Gastroesophageal sphincter (tissue), 4 donors: ENCODE data around the gene SPRR2E. TPM values are rescaled to one million over a fixed set of nuclear protein-coding genes. Genes with fewer than 3 reads are reported as not detected.
"Not testable (repeated sequence)": the region's sequence is repeated elsewhere in the genome, so short reads cannot be mapped to it uniquely, and the experiment has no call there.

ENCODE experiments used
- ATAC-seq: fragments of 150-250 bp; one replicate; pipeline ENCODE4 v1.9.1; 2016; ENCODE audit warnings: mild to moderate bottlenecking, moderate library complexity
- H3K27ac ChIP-seq, 4 donors: fragments of 200-600 bp; sonication (generic) in 3 of 4; 1 replicate in 3 of 4; 2 replicates in 1 of 4; pipeline ENCODE4 v1.5.1; 2016 to 2019
- H3K27me3 ChIP-seq: fragments of 200-600 bp; sonication (generic); one replicate; pipeline ENCODE4 v1.5.1; 2019
- H3K36me3 ChIP-seq, 2 donors: fragments of 200-600 bp; sonication (generic); one replicate each; pipeline ENCODE4 v1.5.1; 2019; ENCODE audit warnings: control low read depth in 1 of 2
- H3K4me1 ChIP-seq, 3 donors: fragments of 200-600 bp; sonication (generic); 1 replicate in 2 of 3; 2 replicates in 1 of 3; pipeline ENCODE4 v1.5.1; 2016 to 2019; ENCODE audit warnings: control low read depth in 2 of 3
- H3K4me3 ChIP-seq, 2 donors: fragments of 200-600 bp; sonication (generic); one replicate each; pipeline ENCODE4 v1.5.1; 2019; ENCODE audit warnings: mild to moderate bottlenecking in 1 of 2, moderate library complexity in 1 of 2
- H3K9me3 ChIP-seq, 3 donors: fragments of 200-600 bp; sonication (generic); one replicate each; pipeline ENCODE4 v1.5.1; 2017 to 2019; ENCODE audit warnings: control low read depth in 2 of 3
- CTCF ChIP-seq, 4 experiments: fragments of 200-600 bp in 2 of 4; fragments of 450-650 bp in 2 of 4; sonication (generic) in 1 of 4; IDR thresholded peaks; one replicate each; pipeline ENCODE4 v1.5.1; 2017 to 2019; ENCODE audit warnings: antibody characterized with exemption in 4 of 4, mild to moderate bottlenecking in 2 of 4, moderate library complexity in 2 of 4
- EP300 ChIP-seq: sonication (generic); formaldehyde crosslinking; IDR thresholded peaks from one replicate; pipeline ENCODE4 v1.6.1; 2017; ENCODE audit warnings: antibody characterized with exemption, mild to moderate bottlenecking
- POLR2A ChIP-seq, 2 donors: fragments of 450-650 bp; IDR thresholded peaks; one replicate each; pipeline ENCODE4 v1.6.1; 2017; ENCODE audit warnings: antibody characterized with exemption in 2 of 2, mild to moderate bottlenecking in 2 of 2, moderate library complexity in 1 of 2
- POLR2AphosphoS5 ChIP-seq: sonication (generic); formaldehyde crosslinking; IDR thresholded peaks from one replicate; pipeline ENCODE4 v1.6.1; 2017; ENCODE audit warnings: antibody characterized with exemption
- WGBS, 2 donors: methylation state at CpG; one replicate each; pipeline ENCODE4 v1.1.5; 2018; ENCODE audit warnings: low coverage in 1 of 2; 5-methylcytosine and 5-hydroxymethylcytosine counted together
- total RNA-seq, 4 donors: library from RNA; depleted of rRNA; stranded (reverse); fragments of >200 nt; gene quantifications; one replicate each; pipeline ENCODE4 v1.1.0, GENCODE V29; 2016

SPRR2E gene
- total RNA-seq, 4 donors from 2014 or later: 2.1 to 20.8 (median 13.5) TPM; not detected in 1

- Histone ChIP-seq H3K27ac (no peak overlapping the region), H3K9me3 (peaks cover 0 to 26% (median 0%) of the 10 kb centered on the region in 3 donors), H3K4me1 (no peaks in the 10 kb centered on the region), H3K4me3 (no peak overlapping the region), H3K36me3 (no peaks in the 10 kb centered on the region), H3K27me3 (no peaks in the 10 kb centered on the region)
- no peak for ATAC-seq
- no peak for TF ChIP-seq POLR2A (IDR thresholded peaks at IDR 0.05)
- TF ChIP-seq POLR2AphosphoS5: no peak
- TF ChIP-seq EP300: no peak
- 36 to 53% methylated on average over 2 of the region's 2 CpGs for WGBS, 2 donors
Measured at GRCh38 chr1:153127296-153127695, 33.0 kb upstream of the SPRR2E start.

GRCh38 chr1:153125536-153125935, 31.2 kb upstream of the SPRR2E start:
- 89 to 100% methylated on average over 1 of the region's 1 CpG for WGBS, 2 donors
- Histone ChIP-seq H3K4me3 (no peak overlapping the region), H3K36me3 (no peaks in the 10 kb centered on the region), H3K9me3 (peaks cover 0 to 26% (median 0%) of the 10 kb centered on the region in 3 donors), H3K27ac (no peak overlapping the region), H3K27me3 (no peaks in the 10 kb centered on the region), H3K4me1 (no peaks in the 10 kb centered on the region)
- ATAC-seq: no peak
- TF ChIP-seq CTCF (IDR thresholded peaks at IDR 0.05) (no peak), POLR2A (IDR thresholded peaks at IDR 0.05) (no peak), POLR2AphosphoS5 (no peak), EP300 (no peak)

- not testable (repeated sequence) for H3K27ac ChIP-seq, H3K36me3 ChIP-seq, H3K4me1 ChIP-seq, H3K27me3 ChIP-seq, ATAC-seq, H3K4me3 ChIP-seq
- H3K9me3 ChIP-seq: peaks cover 0 to 26% (median 0%) of the 10 kb centered on the region in 3 donors
- 79 to 88% methylated on average over 5 to 8 of the region's 8 CpGs for WGBS, 2 donors
Measured at GRCh38 chr1:153123793-153124192, 29.5 kb upstream of the SPRR2E start.

GRCh38 chr1:153122831-153123421, 28.6 kb upstream of the SPRR2E start:
- no peak for ATAC-seq
- Histone ChIP-seq H3K4me1 (no peaks in the 10 kb centered on the region), H3K27me3 (no peaks in the 10 kb centered on the region), H3K36me3 (no peaks in the 10 kb centered on the region), H3K9me3 (peaks cover 0 to 26% (median 0%) of the 10 kb centered on the region in 3 donors), H3K4me3 (no peak overlapping the region), H3K27ac (no peak overlapping the region)
- 22 to 30% methylated on average over 3 of the region's 3 CpGs for WGBS, 2 donors
- no peak for TF ChIP-seq POLR2AphosphoS5
- TF ChIP-seq POLR2A (IDR thresholded peaks at IDR 0.05): no peak
- no peak for TF ChIP-seq CTCF (IDR thresholded peaks at IDR 0.05)
- TF ChIP-seq EP300: no peak

GRCh38 chr1:153120945-153121344, 26.6 kb upstream of the SPRR2E start:
- no peak overlapping the region for H3K4me3 ChIP-seq
- no peaks in the 10 kb centered on the region for H3K36me3 ChIP-seq
- no peak for TF ChIP-seq CTCF (IDR thresholded peaks at IDR 0.05)
- no peak for TF ChIP-seq EP300
- no peak for TF ChIP-seq POLR2A (IDR thresholded peaks at IDR 0.05)
- no peaks in the 10 kb centered on the region for H3K27me3 ChIP-seq
- H3K4me1 ChIP-seq: no peaks in the 10 kb centered on the region
- H3K9me3 ChIP-seq: peaks cover 0 to 26% (median 0%) of the 10 kb centered on the region in 3 donors
- H3K27ac ChIP-seq: no peak overlapping the region
- ATAC-seq: no peak

GRCh38 chr1:153119491-153119971, 25.2 kb upstream of the SPRR2E start:
- TF ChIP-seq EP300: no peak
- no peak for TF ChIP-seq POLR2A (IDR thresholded peaks at IDR 0.05)
- no peak for TF ChIP-seq POLR2AphosphoS5
- TF ChIP-seq CTCF (IDR thresholded peaks at IDR 0.05): no peak
- Histone ChIP-seq H3K36me3 (no peaks in the 10 kb centered on the region), H3K27me3 (no peaks in the 10 kb centered on the region), H3K4me3 (no peak overlapping the region), H3K9me3 (peaks cover 0 to 13% (median 0%) of the 10 kb centered on the region in 3 donors), H3K27ac (no peak overlapping the region), H3K4me1 (no peaks in the 10 kb centered on the region)
- 27 to 42% methylated on average over 3 of the region's 3 CpGs for WGBS, 2 donors
- no peak for ATAC-seq

GRCh38 chr1:153115264-153115663, 20.9 kb upstream of the SPRR2E start:
- ATAC-seq, H3K36me3 ChIP-seq, H3K4me1 ChIP-seq, H3K27ac ChIP-seq, H3K27me3 ChIP-seq, H3K9me3 ChIP-seq, H3K4me3 ChIP-seq: not testable (repeated sequence)
